NCI-H187 treated with DMSO at 0.1 percent for 48 hours (cell line): ENCODE measurements around the gene MCF2L.

Experiments
- DNase-seq: peaks from one replicate; lab custom pipeline; 2025; lab: John Stamatoyannopoulos, UW

The MCF2L gene

DNA sequence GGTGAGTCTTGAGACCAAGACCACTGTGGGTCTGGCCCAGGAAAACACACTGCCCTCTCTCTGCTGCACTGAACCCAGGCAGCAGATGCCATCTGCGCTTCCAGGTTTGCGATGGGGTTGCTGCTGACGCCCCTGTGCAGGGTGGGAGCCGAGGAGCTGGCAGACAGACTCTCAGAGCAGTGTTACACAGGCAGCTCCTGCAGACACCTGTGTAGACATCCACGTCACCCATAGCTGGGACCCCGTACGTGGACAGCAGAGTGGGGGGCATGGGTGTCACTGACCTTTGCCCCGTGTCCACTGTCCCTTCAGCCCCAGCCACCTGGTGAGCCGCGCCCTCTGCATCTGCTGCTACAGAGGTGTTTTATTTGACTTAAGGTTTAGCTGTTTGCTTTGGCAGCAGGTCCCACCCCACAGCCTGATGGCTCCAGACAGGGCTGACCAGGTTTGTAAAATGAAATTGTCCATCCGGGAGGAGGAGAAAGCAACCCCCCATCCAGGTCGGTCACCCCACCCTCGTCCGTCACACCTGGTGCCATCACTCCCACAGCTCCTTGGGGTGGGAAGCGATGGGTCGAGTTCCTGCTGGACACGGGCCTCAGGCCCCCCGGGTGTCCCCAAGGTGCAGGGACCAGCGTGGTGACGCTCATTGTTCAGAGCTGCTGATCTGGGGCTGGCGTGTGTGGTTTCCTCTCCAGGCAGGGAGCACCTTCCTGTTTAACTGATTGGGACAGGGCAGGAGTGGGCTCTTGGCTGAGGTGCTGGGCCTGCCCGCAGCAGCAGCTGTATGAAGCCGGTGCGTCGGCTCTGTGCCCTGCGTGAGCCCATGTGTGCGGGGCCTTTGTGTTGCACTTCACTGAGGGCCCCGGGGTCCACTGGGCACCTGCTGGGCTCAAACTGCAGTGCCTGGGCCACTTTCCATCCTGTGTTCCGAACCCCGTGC, 28.4 kb downstream of the MCF2L start:
- no peak for DNase-seq

DNA sequence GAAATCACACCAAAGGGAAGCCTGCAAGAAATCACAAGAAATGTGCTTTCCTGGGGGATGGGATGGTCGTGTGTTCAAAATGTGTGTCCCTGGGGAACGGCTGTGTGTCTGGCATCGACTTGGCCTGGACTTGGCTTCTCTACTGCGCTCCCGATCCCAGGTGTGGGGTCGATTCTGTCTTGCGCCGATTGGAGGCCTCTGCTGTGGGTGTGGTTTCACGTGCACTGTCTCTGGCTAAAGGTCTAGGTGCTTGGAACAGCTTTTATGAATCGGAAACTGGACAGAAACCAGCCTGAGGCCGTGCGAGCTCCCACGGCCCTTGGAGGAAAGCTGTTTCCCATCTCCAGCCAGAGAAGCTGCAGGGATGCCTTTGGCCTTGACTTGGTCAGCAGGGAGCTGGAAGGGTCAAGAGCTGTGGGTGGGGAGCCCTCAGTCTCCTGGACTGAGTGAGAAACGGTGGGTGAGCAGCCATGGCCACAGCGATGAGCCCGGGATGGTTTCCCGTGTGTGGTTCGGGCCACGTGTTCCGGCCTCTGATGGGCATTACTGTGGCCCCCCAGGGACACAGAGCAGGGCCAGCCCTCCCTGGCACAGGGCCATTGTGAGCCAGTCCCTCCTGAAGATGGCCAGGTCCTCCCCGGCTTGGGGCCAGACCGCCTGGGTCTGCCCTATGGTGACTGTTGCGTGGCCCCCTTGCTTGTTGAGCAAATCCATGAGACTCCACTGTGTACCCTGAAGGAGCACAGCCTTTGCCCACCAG, 29.7 kb downstream of the MCF2L start:
- DNase-seq: no peak

DNA sequence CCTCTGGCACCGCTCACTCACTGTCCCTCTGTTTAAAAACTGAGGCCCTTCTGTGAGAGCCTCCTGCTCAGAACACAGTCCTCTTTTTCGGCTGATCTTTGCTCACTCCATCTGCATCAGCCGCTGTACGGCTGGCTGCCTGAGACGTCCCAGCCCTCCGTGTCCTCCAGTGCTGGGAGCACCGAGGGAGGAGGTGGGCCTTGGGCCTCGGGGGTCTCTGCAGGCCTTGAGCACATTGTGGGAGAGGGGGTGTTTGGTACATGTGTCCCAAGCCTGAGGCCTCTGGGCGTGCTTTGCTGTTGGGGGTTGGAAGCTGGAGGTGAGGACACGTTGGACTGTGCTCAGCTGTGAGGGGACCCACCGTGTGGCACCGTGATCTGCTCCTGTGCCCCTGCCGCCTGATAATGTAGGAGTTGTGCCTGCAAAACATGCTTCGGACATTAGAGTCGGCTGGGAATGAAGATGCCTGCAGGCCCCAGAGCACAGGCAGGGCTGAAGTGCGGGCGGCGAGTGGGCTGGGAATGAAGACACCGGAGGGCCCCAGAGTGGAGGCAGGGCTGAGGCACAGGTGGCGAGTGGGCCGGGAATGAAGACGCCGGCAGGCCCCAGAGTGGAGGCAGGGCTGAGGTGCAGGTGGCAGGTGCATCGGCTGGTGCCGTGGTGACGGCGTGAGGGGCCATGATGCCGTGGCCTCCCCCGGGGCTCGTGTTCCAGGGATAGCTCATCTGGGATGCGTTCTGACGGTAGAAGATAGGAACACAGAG, 30.6 kb downstream of the MCF2L start:
- no peak for DNase-seq

DNA sequence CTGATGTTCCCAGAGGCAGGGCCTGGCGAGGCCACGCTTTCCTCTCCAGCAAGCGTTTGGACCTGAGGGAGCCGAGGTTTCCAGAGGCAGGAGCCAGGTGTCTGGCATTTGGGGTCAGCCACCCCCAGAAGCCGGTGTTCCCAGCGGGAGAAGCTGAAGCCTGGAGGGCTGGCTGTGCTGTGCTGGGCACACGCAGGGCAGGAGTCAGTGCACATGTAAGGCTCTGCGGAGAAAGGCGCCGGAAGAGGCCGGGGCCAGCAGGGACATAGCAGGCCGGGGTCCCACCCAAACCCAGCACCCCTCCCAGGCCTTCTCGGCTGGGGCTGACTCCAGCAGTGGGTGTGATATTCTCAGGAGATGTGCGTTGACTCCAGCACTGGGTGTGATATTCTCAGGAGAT, 31.6 kb downstream of the MCF2L start:
- DNase-seq: no peak

DNA sequence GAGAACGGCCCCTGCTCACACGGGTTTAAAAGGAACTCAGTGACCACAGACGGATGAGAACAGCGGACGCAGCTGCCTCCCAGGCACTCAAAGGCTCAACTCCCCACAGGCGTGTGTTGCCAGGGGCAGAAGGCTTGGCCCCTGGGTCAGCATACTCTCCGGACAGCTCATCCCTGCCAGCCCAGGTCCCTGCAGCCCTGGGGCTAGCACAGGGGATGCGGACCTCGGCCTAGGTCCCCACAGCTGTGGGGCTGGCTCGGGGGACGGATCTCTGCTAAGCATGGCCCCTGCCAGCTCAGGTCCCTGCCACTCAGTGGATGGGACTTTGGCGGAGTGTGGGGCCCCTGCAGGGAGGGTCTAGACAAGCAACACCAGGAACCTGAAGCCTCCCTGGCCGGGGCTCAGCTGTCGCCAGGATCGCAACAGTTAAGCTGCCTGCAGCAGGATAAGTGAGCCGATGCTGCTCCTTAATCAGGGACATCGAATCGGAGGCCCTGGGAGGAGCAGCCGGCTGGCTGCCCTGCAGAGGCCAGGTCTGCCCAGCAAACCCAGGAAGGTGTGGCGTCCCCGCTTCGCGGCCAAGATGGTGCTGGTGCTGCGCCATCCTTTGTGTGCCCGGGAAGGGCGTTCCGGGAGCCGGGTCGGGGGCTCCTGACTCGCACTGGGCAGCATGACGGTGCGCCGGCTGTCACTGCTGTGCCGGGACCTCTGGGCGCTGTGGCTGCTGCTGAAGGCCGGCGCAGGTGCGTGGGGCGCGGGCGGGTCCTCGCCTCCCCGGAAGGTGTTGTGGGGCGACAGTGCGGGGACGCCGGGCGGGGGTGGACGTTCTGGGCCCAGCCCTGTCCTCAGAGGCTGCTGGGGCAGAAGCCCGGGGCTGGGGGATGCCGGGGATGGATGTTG, 32.5 kb downstream of the MCF2L start:
- DNase-seq: peak; percentile 95

DNA sequence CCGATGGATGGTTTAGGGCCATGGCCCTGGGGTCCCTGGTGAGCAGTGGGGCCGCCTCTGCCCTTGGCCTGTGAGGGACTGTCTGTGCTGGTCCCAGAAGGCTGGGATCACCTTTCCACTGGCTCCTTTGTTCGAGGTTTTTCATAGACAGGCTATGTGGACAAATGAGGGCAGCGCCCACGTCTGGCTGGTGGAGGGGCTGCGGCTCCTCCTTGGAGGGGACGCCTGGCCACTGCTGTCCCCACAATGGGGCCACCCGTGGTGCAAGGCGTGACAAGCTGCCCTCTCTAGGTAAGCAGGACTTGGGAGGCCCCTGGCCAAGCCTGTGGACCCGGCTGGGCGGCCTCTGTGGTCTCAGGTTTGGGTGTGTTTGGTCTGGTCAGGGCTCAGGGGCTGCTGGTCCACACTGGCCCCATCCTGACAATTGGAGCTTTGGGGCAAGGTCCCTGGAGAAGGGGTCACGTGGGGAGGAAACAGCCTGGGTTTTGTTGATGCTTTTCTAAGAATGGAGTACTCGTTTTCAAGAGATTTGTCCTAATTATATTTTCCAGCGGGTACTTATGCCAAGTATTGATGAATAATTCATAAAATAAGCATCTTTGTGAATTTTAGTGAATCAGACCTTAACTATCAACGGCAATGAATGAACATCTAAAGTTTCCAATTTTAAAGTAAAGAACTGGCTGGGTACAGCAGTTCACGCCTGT, 33.3 kb downstream of the MCF2L start:
- peak; percentile 62 for DNase-seq

DNA sequence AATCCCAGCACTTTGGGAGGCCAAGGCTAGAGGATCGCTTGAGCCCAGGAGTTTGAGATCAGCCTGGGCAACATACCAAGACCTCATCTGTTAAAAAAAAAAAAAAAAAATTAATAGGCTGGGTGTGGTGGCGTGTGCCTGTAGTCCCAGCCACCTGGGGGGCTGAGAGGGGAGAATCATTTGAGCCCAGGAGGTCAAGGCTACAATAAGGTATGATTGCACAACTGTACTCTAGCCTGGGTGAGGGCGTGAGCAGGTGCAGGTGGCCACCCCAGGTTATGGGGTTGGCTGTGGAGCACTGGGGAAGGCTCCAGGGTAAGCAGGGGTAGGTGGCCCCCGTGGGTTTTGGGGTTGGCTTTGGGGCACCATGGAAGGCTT, 33.9 kb downstream of the MCF2L start:
- no peak for DNase-seq

DNA sequence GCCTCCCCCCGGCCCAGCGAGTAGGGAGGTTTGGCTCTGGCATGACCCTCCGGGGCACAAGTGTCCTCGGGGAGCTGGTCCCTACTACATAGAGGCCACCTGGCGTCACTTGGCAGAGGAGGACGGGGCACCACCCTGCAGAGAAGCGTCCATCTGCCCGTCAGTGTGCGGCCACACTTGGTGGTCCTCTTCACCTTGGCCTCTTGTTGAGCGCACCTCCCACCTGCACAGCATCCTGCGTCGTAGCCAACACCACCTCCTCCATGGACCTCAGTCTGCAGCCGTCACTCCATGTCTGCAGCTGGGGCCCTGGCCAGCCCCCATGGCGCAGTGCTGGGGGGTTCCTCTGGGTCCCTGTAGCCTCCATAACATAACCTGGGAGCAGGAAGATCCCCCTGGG, 35.1 kb downstream of the MCF2L start:
- no peak for DNase-seq

DNA sequence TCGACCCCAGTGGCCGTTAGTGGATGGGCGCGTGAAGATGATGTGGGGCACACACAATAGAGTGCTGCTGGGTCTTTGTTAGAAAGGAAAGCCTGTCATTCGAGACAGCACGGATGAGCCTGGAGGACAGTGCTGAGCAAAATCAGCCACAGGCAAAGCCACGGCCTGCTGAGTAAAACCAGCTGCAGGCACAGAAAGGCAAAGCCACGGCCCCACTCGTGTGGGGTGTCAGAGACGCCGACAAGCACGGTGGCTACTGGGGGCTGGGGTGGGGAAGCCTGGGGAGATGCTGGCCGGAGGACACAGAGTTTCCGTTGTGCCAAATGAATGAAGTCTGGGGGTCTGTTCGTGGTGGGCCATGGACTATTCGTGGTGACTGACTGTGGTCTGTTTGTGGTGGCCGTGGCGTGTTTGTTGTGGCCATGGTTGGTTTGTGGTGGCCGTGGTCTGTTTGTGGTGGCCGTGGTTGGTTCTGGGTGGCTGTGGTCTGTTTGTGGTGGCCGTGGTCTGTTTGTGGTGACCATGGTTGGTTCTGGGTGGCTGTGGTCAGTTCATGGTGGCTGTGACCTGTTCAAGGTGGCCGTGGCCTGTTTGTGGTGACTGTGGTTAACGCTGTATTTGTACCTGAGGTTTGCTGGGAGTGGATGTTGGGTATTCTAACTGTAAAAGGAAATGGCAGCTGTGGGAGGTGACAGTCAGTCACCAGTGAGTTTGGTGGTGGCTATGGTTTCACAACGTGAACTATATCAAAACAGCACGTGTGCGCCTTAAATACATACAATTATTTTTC, 36.3 kb downstream of the MCF2L start:
- no peak for DNase-seq

DNA sequence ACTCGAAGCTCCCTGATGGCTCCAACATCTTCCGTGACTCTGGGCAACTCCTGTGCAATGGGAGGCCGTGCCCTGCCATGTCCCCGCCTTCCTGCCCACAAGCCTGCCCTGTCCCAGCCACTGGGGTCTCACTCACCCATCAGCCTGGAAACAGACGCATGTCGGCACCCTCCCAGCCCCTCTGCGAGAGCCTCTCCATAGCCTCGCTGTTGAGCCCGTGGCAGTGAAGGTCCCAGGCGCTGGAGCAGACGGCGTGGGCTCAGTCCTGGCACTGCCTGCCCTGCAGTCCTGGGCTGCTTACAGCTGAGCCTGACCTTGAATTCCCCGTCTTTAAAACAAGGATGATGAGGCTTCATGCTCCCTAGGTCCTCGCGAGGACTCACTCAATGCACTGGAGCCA, 37.0 kb downstream of the MCF2L start:
- no peak for DNase-seq

DNA sequence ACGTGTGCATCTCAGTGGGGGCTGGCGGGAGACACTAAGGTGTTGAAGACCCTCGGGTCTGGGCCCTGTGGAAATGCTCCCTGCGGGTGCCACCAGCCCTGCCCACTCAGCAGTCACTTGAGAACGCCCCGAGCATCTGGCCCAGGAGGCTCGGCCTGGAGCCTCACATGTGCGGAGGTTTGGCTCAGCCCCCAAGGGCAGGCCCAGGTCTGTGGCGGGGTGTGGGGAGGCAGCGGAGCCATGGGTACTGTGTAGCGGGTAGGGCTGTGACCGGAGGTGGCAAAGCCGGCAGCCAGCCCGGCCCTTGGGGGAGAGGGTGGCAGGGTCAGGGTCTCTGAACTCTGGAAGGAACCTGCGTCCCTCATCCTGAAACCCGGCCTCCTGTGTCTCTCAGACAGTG, 37.6 kb downstream of the MCF2L start:
- DNase-seq: no peak

DNA sequence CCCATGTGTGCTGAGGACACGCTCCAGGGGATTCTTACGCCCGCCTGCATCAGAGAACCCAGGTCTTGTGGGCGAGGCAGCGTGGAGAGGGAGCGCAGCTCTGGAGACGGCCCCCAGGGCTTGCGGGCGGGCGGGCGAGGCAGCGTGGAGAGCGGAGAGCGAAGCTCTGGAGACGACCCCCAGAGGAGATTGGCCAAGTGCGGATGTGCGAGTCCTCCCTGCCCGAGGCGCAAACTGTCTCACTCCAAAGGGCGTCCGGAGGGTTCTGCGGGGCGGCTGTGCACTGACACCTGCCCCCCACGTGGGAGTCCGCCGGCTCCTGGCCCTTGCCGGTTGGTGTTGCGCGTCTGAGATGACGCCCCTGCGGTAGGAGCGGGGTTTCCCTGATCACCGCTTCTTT, 39.8 kb downstream of the MCF2L start:
- DNase-seq: no peak

DNA sequence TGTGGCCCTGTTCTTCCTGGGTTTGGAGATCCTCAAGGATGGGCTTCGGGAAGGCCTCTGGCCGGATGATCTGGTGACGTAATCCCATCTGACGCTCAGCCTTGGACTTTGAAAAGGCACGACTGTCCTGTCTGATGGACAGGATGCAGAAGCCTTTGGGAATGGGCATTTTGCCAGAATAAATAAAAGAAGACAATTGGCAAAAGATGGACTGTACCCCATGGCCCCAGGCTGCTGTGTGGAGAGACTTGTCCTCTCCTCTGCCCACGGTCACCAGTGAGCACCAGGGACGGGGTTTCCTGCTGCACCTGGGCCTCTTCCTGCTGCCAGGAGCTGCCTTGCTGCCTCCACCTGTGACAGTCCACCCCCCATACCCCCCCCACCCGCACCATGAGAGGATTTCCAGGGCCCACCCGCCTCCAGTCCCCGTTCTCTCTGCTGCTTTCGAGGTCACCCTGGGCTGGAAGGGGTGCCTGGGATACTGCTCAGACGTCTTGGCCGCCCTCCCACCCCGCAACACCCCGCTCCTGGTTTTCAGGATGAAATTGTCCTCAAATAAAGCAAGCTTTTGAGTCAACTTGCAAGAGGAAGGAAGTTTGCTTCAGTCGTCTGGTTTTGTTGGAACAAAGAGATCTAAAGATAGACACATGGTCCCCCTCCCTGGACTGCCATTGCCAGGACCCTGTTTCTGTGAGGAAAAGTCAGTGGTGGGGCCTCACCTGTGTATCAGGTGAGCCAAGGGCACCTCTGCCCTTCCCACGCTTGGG, 40.9 kb downstream of the MCF2L start:
- no peak for DNase-seq

DNA sequence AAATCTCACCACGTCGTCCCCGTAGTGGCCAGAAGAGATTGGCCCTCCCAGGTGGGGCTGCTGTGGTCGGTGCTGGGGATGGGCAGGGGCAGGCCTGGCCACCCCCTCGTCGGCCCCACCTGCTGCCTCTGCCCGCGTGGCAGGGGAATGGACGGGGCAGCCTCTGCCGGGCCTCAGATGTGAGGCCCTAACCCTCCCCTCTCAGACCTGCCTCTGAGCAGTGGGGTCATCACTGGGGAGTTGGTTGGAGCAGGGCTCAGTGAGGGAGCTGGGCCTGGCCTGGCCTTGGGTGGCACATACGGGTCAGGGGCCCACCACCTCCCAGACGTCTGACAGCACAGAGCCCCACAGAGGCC, 41.5 kb downstream of the MCF2L start:
- no peak for DNase-seq

DNA sequence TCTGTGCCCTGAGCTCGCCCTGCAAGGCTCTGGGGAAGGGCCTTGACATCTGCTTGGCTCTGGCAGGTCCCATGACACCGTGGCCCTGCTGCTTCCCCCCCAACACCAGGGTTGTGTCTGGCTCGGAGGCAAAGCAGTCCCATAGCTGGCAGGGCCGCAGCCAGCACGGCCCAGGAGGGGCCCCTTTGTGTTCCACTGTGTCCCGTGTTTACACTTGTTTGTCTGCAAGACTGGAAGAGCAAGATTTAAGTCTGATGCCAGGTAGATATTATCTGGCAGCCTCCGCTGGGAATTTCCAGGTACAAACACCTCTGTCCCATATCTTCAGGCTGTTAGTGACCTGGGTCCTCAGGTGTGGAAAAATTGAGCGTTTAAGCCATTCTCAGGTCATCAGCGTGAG, 44.3 kb downstream of the MCF2L start:
- DNase-seq: no peak

DNA sequence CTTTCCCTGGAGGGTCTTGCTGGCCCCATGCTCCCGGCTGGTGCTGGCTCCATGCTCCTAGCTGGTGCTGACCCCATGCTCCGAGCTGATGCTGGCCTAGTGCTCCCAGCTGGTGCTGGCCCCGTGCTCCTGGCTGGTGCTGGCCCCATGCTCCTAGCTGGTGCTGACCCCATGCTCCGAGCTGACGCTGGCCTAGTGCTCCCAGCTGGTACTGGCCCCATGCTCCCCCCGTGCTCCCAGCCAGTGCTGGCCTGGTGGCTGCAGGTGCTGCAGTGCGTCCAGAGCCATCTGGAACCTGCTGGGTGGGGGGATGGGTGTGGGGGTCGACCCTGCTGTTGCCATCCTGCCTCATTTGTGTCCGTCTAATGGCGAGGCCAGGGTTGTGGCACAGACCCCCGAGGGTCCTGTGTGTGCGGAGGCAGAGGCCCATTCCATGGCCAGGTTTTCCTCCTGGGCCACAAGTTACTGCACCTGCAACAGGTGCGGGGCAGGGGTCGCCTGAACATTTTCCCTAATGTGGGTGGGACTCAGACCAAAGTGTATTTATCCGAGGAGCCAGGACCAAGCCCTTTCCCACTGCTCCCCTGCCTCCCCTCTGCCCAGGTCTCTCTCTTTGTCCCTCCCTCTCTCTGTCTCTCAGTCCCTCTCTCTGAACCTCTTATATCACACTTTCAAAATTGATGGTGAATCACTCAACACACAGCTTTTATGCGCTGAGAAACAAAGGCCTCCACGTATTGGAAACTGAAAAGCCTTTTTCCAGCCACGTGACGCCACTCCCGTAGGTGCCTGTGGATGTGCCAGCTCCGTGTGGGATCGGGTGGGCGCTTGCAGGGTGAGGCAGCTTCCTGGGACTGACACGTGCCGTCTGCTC, 45.1 kb downstream of the MCF2L start:
- DNase-seq: no peak

DNA sequence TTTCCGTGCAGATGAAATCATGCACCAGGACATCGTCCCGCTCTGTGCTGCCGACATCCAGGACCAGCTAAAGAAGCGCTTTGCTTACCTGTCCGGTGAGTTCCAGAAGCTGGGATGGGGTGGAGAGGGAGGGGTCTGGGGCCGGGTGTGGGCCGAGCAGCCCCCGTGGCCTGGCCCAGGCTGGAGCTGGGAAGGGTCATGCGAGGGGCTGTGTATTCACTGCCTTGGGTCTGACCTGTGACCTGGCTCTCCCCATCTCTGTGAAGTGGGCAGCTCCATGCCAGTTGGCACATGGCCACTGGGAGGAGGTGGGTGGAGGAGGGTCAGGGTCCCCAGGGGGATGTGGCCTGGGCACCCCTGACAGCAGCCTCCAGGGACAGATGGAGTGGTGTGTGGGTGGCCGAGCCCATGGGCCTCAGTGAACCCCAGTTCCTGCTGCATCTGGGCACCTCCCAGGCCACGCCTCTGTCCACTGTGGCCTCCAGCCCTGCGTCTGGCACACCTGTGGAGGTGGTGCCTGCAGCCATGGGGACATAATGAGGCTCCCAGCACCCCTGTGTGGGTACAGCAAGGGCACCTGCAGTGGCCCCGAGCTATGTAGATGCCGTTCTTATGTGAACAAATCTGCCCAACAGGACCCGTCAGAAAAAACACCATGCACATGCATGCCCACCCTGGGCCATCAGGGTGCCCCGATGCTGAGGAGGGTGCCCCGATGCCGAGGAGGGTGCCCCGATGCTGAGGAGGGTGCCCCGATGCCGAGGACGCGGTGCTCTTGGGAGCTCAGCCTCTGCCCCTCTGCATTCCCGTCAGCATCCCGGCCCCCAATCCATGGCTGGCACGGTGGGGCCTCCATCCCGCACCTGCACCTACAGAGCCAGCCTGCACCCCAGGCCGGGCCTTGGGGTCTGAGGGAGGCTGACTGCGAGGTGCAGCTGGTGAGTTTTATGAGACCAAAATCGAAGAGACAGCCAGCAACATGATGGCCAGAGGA, 46.0 kb downstream of the MCF2L start:
- DNase-seq: no peak
